SK-N-SH treated with all-trans-retinoic acid at 6 μM for 48 hours (cell line): ENCODE measurements around the gene MAML2.

ENCODE experiments used
- CSDC2 ChIP-seq: fragments of 250-450 bp; sonication (Bioruptor Pico); IDR thresholded peaks from 2 replicates; pipeline ENCODE4 v1.5.0; 2020; ENCODE audit warnings: mild to moderate bottlenecking, moderate library complexity
- ESRRG ChIP-seq: fragments of 250-450 bp; sonication (Bioruptor Pico); IDR thresholded peaks from 2 replicates; pipeline ENCODE4 v1.6.1; 2021; ENCODE audit warnings: mild to moderate bottlenecking
- OSR1 ChIP-seq: fragments of 250-450 bp; sonication (Bioruptor Pico); IDR thresholded peaks from 2 replicates; pipeline ENCODE4 v1.8.0; 2022; ENCODE audit warnings: moderate library complexity, mild to moderate bottlenecking, inconsistent platforms
- PATZ1 ChIP-seq: fragments of 250-450 bp; sonication (Bioruptor Pico); IDR thresholded peaks from 2 replicates; pipeline ENCODE4 v1.8.0; 2020; ENCODE audit warnings: mild to moderate bottlenecking, moderate library complexity, borderline replicate concordance
- PPARA ChIP-seq: fragments of 250-450 bp; sonication (Bioruptor Pico); IDR thresholded peaks from 2 replicates; pipeline ENCODE4 v1.5.0; 2020; ENCODE audit warnings: mild to moderate bottlenecking, borderline replicate concordance
- TSHZ2 ChIP-seq: fragments of 250-450 bp; sonication (Bioruptor Pico); IDR thresholded peaks from 2 replicates; pipeline ENCODE4 v1.5.0; 2020; ENCODE audit warnings: mild to moderate bottlenecking, moderate library complexity
- ZFP3 ChIP-seq: fragments of 250-450 bp; sonication (Bioruptor Pico); IDR thresholded peaks from 2 replicates; pipeline ENCODE4 v1.5.0; 2020; ENCODE audit warnings: mild to moderate bottlenecking, moderate library complexity
- ZFP30 ChIP-seq: fragments of 450-650 bp; formaldehyde crosslinking; IDR thresholded peaks from 2 replicates; pipeline ENCODE4 v1.5.0; 2022; ENCODE audit warnings: mild to moderate bottlenecking, moderate library complexity
- ZNF565 ChIP-seq: fragments of 450-650 bp; formaldehyde crosslinking; conservative IDR thresholded peaks from 2 replicates; pipeline ENCODE4 v1.5.0; 2020; ENCODE audit warnings: low read depth, mild to moderate bottlenecking, moderate library complexity

- TF ChIP-seq OSR1 (CRISPR knock-in tag) (no peak), CSDC2 (CRISPR knock-in tag) (no peak), ESRRG (CRISPR knock-in tag) (no peak), TSHZ2 (no peak), ZFP3 (no peak), PPARA (CRISPR knock-in tag) (no peak), ZNF565 (CRISPR knock-in tag) (no peak), PATZ1 (CRISPR knock-in tag) (no peak), ZFP30 (CRISPR knock-in tag) (no peak)
Measured at GRCh38 chr11:96306071-96306470, 36.9 kb downstream of the MAML2 start.
